GM12891 (cell line): ENCODE results near the gene MED27.
"Not testable (repeated sequence)": the region's sequence is repeated elsewhere in the genome, so short reads cannot be mapped to it uniquely, and the experiment has no call there.

Source experiments
- DNase-seq: peaks from one replicate; pipeline ENCODE4 v3.0.0; 2011; ENCODE audit warnings: low spot score; ENCODE audit not compliant: insufficient read length
- FAIRE-seq: peaks from 2 replicates; lab custom pipeline; 2011; peaks lifted over from hg19 to GRCh38; lab: Jason Lieb, UNC
- PAX5 ChIP-seq: IDR thresholded peaks from 2 replicates; pipeline ENCODE4 v1.6.1; 2011; ENCODE audit warnings: low read length, moderate library complexity, mild to moderate bottlenecking; ENCODE audit not compliant: insufficient read depth, severe bottlenecking
- POLR2A ChIP-seq: IDR thresholded peaks from 2 replicates; pipeline ENCODE4 v1.6.1; 2011; ENCODE audit warnings: low read depth, low read length, control low read depth
- POLR2AphosphoS5 ChIP-seq: IDR thresholded peaks from 2 replicates; pipeline ENCODE4 v1.6.1; 2011; ENCODE audit warnings: low read depth, low read length, control low read depth
- POU2F2 ChIP-seq: IDR thresholded peaks from 2 replicates; pipeline ENCODE4 v1.6.1; 2011; ENCODE audit warnings: low read depth, mild to moderate bottlenecking, control low read depth, low read length, moderate library complexity
- SPI1 ChIP-seq: IDR thresholded peaks from 2 replicates; pipeline ENCODE4 v1.6.1; 2011; ENCODE audit warnings: low read depth, low read length, control low read depth
- TAF1 ChIP-seq: IDR thresholded peaks from 2 replicates; pipeline ENCODE4 v1.6.1; 2011; ENCODE audit warnings: low read depth, low read length, control low read depth

MED27 gene

DNA sequence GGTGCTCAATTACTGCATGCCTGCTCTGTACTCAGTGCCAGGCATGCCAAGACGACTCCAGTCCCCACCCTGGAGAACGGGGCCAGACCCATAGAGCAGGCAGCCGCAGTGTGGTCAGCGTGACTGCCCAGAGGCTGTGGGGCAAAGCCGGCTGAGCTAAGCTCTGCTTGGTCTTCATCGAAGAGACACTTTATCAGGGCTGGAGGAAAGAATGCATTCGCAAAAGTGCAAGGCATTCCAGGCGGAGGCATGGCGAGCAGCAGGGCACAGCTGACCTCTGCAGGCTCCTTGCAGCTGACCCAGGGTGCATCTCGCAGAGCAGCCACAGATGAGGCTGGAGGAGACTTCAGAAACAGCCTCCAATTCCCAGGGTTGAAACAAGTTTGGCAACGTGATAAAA is 13.6 kb downstream of the MED27 start:
- DNase-seq: no peak
- FAIRE-seq: no peak
- TF ChIP-seq POLR2AphosphoS5 (no peak), POU2F2 (no peak), POLR2A (no peak)

DNA sequence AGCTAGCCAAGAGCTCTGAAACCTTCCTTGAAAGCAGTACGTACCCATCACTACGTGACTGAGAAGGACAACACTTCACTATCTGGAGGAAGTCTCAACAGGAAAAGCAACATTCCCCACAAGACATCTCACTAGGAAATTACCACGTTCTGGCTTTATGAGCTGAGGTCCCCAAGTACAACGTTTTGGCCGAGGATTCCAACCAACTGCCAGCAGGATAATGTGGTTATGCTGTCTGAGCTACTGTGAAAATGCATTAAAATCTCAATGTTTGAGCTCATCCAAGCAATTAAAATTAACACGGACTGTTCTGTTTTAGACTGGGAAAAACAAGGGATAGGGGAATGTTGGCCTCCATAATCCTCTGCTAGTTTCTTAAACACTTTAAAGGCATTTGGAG is 16.4 kb downstream of the MED27 start:
- FAIRE-seq (no peak), DNase-seq (no peak)
- TF ChIP-seq PAX5: no peak
- no peak for TF ChIP-seq POU2F2
- no peak for TF ChIP-seq POLR2AphosphoS5
- no peak for TF ChIP-seq POLR2A
- no peak for TF ChIP-seq SPI1
- TF ChIP-seq TAF1: no peak

DNA sequence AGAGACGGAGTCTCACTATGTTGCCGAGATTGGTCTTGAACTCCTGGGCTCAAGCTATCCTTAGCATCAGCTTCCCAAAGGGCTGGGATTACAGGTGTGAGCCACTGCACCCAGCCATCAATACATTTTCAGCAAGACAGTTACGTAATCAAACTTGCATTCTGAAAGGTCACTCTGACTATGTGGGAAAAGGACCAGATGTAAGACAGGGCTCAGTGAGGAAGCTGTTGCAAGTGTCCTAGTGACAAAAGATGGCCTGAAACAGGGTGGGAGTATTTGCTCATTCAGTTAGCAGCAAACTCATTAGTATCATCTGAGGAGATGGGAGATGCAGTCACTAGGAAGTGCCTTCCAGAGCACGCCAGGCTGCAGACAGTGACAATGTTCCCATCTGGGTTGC is 16.9 kb downstream of the MED27 start:
- no peak for FAIRE-seq
- no peak for DNase-seq
- no peak for TF ChIP-seq POLR2A
- TF ChIP-seq POLR2AphosphoS5: no peak
- no peak for TF ChIP-seq SPI1
- TF ChIP-seq POU2F2: no peak
- no peak for TF ChIP-seq PAX5
- TF ChIP-seq TAF1: no peak

GRCh38 chr9:132061526-132061925 is 18.1 kb downstream of the MED27 start:
- no peak for FAIRE-seq
- no peak for TF ChIP-seq POU2F2
- no peak for TF ChIP-seq POLR2A
- no peak for TF ChIP-seq TAF1
- TF ChIP-seq SPI1: no peak
- TF ChIP-seq PAX5: no peak
- no peak for TF ChIP-seq POLR2AphosphoS5
- DNase-seq: no peak

DNA sequence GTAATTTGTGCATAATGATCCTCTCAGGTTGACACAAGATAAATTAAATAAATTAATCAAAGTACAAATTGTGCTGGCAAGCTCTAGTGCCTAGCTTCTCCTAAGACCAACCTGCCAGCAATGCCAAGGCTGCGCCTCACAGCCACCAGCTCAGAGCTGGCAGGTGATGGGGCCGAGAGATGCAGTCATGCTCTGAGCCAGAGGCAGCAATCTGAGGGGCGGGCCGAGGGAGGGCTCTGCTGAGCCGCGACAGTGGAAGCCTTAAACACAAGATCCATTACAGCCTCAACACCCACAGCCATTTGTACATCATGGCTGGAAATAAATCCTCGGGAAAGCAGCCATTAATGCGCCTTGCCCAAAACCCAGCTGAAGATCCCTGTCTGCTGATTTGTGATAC is 20.3 kb downstream of the MED27 start:
- TF ChIP-seq SPI1 (no peak), POU2F2 (no peak), TAF1 (no peak), POLR2AphosphoS5 (no peak), POLR2A (no peak), PAX5 (no peak)
- no peak for DNase-seq
- FAIRE-seq: no peak

DNA sequence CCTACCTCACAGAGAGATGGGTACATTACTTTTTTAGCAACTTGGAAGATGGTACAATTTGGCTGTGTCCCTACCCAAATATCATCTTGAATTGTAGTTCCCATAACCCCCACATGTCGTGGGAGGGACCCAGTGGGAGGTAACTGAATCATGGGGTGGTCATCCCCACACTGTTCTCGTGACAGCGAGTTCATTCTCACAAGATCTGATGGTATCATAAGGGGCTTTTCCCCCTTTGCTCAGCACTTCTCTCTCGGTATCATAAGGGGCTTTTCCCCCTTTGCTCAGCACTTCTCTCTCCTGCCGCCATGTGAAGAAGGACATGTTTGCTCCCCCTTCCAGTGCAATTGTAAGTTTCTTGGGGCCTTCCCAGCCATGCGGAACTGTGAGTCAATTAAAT is 21.4 kb downstream of the MED27 start:
- not testable (repeated sequence) for FAIRE-seq, DNase-seq

DNA sequence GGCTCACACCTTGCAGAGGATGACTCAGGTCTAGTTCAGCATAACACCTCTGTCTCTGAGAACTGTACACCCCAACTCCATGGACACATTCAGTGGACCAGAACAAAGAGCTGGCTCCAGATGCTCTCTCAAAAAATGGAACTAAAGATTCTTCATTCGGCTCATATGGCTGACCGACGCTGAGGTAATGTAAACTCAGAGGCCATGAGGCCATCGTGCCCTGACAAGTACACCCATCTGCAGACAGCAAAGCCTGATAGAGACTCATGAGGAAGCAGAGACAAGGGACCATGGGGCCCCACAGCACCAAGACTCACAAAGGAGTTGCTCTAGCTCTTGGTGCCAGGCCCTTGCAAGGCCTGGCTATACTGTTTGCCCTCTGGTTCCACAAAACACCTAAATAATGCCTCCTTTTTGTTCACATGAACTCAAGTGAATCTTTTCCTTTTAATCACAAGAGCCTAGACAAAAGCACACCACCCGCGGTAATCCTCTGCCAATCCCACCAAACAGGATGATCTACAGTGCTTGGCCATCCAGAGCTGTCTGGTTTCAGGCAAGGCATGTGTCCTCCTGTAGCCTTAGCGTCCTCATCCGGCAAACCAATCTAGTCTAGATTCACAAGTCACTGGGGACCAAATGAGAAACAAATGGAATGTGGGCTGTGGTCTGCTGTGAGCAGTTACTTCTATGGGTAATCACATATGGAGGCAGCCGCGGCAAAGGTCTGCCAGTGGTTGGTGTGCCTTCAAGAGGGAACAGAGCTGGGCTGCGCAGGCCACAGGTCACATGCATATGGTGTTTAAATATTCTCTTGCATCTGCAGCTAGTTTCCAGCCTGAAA is 22.7 kb downstream of the MED27 start:
- DNase-seq: no peak

GRCh38 chr9:132055756-132056155 is 23.9 kb downstream of the MED27 start:
- no peak for TF ChIP-seq PAX5
- TF ChIP-seq TAF1: no peak
- TF ChIP-seq POLR2AphosphoS5: no peak
- no peak for TF ChIP-seq SPI1
- TF ChIP-seq POLR2A: no peak
- TF ChIP-seq POU2F2: no peak
- FAIRE-seq (no peak), DNase-seq (no peak)

More for the DNA sequence above, 22.7 kb downstream of the MED27 start:
- TF ChIP-seq SPI1: no peak
- no peak for TF ChIP-seq TAF1
- FAIRE-seq: no peak

DNA sequence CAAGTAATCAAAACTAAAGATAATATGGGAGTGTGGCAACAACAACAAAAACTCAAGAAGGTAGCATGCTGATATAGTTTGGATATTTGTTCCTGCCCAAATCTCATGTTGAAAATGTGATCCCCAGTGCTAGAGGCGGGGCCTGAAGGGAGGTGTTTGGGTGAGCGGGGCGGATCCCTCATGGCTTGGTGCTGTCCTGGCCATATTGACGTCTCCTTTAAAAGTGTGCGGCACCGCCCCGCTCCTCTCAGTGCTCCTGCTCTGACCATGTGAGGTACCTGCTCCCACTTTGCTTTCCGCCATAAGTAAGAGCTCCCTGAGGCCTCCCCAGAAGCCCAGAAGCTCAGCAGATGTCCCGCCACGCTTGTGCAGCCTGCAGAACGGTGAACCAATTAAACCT is 25.6 kb downstream of the MED27 start:
- DNase-seq (no peak), FAIRE-seq (no peak)
- TF ChIP-seq POU2F2: no peak
- no peak for TF ChIP-seq POLR2AphosphoS5
- TF ChIP-seq TAF1: no peak
- no peak for TF ChIP-seq POLR2A
- no peak for TF ChIP-seq SPI1
- no peak for TF ChIP-seq PAX5

DNA sequence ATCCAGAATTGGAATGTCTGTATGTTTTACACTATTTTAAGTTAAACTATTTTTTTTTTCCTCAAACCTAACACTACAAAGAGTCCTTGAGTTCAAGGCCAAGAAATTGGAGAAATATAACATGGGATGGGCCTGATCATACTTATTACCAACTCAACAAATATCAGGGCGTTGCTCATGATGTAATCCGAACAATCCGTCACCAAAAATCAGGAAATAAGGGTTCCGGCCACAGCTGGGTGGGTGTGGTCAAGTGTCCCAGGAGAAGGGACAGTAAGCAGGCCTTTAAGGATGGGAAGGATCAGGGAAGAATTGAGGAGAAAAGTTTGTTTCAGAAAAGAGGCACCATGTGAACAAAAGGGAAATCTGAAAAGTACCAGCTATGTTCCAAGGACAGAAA is 29.8 kb downstream of the MED27 start:
- no peak for TF ChIP-seq TAF1
- TF ChIP-seq PAX5: no peak
- no peak for FAIRE-seq
- DNase-seq: no peak
